BLaER1 treated with 17β-estradiol and CSF1 and Interleukin-3, amounts not matched to agents 10 nM and 100 nM (cell line): ENCODE results near the gene CDH4.
A peak's percentile ranks its signal among the peaks of the same experiment; 100 is the strongest.

Experiments
- H3K27ac ChIP-seq, 11 experiments: shearing (Covaris generic); formaldehyde crosslinking; 2 replicates each; pipeline ENCODE4 v1.8.1; 2022
- H3K27me3 ChIP-seq, 11 experiments: shearing (Covaris generic); formaldehyde crosslinking; 2 replicates each; pipeline ENCODE4 v1.8.1; 2022
- H3K36me3 ChIP-seq, 11 experiments: shearing (Covaris generic); formaldehyde crosslinking; 2 replicates each; pipeline ENCODE4 v1.8.1; 2022
- H3K4me1 ChIP-seq, 10 experiments: shearing (Covaris generic); formaldehyde crosslinking; 2 replicates each; pipeline ENCODE4 v1.8.1; 2022
- H3K4me2 ChIP-seq, 11 experiments: shearing (Covaris generic); formaldehyde crosslinking; 2 replicates each; pipeline ENCODE4 v1.8.1; 2022
- H3K4me3 ChIP-seq, 10 experiments: shearing (Covaris generic); formaldehyde crosslinking; 2 replicates each; pipeline ENCODE4 v1.8.1; 2022
- H3K9ac ChIP-seq, 11 experiments: shearing (Covaris generic); formaldehyde crosslinking; 2 replicates each; pipeline ENCODE4 v1.8.1; 2022
- H3K9me3 ChIP-seq, 11 experiments: shearing (Covaris generic); formaldehyde crosslinking; replicated peaks in 1 of 11; 2 replicates each; pipeline ENCODE4 v1.8.1; 2022
- H4K20me1 ChIP-seq, 11 experiments: shearing (Covaris generic); formaldehyde crosslinking; 2 replicates each; pipeline ENCODE4 v1.8.1; 2022
- Cebpa-rat ChIP-seq, 11 experiments: shearing (Covaris generic); IDR thresholded peaks; 2 replicates each; pipeline ENCODE4 v1.8.1; 2022

CDH4 gene

DNA sequence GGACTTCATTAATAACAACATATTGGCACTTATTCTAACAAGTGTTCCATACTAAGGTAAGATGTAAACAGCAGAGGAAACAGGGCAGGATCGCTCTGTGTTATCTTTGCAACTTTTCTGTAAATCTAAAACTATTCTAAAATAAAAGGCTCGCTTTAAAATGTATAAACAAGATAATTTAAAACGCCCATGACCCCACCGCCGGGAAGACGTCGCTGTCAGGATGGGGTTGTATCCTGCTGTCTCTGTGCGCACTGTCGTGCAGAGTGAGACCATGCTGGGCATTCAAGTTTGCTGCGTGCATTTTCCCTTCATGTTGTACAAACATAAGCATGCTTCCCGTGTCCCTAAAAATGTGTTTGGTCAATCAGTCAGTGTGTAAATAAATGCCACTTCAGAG lies 255.7 kb downstream of the CDH4 start:
- no peak overlapping the region for H3K4me2 ChIP-seq
- no peak for TF ChIP-seq Cebpa-rat (IDR thresholded peaks at IDR 0.05)
- H4K20me1 ChIP-seq = no peaks in the 10 kb centered on the region
- H3K4me3 ChIP-seq = no peak overlapping the region
- H3K36me3 ChIP-seq = no peaks in the 10 kb centered on the region
- H3K4me1 ChIP-seq = peaks cover 0 to 39% (median 14%) of the 10 kb centered on the region in 10 experiments; a peak in 11 of 20 replicates
- no peak overlapping the region for H3K27ac ChIP-seq
- H3K9me3 ChIP-seq = no peaks in the 10 kb centered on the region
- no peaks in the 10 kb centered on the region for H3K27me3 ChIP-seq
- no peak overlapping the region for H3K9ac ChIP-seq

DNA sequence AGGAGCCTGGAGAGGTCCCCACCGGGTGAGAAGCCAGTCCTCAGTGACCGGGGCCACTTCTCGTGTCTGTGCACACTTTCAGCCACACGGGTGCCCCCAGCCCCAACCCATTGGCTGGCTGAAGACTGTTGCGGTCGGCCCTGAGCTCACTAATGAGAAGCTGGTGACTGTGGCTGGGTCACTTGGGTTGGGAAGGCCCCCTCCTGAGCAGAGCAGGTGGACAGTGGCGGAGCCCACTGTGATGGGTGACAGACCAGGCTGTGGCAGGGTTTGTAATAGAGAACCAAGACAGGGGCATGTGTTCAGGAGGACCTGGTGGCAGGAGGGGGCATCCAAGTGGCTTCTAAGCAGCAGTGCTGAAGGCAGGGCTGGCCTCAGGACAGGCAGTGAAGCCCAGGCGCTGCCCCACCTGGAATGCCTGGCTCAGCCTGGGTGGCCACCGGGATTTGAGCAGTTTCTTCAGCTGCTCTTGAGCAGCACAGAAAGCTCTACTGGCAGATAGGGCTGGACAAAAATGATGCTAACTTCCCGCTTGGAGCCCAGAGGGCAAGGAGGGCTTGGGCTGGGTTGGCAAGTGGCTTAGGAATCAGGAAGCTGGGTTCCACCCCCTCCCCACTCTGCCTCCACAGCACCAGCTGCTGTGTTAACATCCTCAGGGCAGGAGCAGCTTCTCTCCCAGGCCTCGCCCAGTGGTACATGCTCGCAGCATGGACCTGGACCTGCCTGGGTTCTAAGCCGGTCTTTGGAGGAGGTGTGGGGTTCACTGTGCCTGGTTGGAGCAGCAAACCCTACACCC lies 256.4 kb downstream of the CDH4 start:
- Histone ChIP-seq H4K20me1 (no peaks in the 10 kb centered on the region), H3K9me3 (no peaks in the 10 kb centered on the region), H3K9ac (no peak overlapping the region), H3K4me1 (peaks cover 0 to 39% (median 14%) of the 10 kb centered on the region in 10 experiments; a peak in 11 of 20 replicates), H3K4me2 (peak overlapping the region in 5 of 11 experiments; percentile 2 to 18 (median 16); a peak in 2 of 22 replicates), H3K27me3 (no peaks in the 10 kb centered on the region), H3K27ac (no peak overlapping the region), H3K36me3 (no peaks in the 10 kb centered on the region), H3K4me3 (no peak overlapping the region)
- no peak for TF ChIP-seq Cebpa-rat (IDR thresholded peaks at IDR 0.05)

DNA sequence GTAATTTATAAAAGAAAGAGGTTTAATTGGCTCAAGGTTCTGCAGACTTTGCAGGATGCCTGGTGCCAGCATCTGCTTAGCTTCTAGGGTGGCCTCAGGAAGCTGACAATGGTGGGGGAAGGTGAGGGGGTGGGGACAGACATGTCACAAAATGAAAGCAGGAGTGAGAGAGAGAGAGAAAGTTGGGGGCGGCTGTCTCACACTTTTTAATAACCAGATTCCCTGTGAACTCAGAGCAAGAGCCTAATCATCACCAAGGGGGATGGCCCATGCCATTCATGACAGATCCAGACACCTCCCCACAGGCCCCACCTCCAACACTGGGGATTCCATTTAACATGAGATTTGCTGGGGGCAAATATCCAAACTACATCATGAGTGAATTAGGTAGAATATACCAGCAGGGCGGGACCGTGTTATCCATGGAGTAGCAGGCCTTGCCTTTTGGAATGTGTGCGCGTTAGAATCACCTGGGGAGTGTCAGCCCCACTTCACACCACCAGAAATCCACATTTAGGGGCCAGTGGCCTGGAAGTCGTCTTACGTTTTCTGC lies 258.8 kb downstream of the CDH4 start:
- Histone ChIP-seq H3K36me3 (no peaks in the 10 kb centered on the region), H3K27ac (no peak overlapping the region), H4K20me1 (no peaks in the 10 kb centered on the region), H3K4me2 (0 out of 22 replicates have a peak overlapping the region, but pooled peaks of 1 of the 11 experiments have one; percentile 5), H3K9ac (no peak overlapping the region), H3K9me3 (no peaks in the 10 kb centered on the region), H3K4me1 (peaks cover 0 to 39% (median 8%) of the 10 kb centered on the region in 10 experiments; a peak in 11 of 20 replicates), H3K27me3 (no peaks in the 10 kb centered on the region), H3K4me3 (no peak overlapping the region)
- no peak for TF ChIP-seq Cebpa-rat (IDR thresholded peaks at IDR 0.05)

DNA sequence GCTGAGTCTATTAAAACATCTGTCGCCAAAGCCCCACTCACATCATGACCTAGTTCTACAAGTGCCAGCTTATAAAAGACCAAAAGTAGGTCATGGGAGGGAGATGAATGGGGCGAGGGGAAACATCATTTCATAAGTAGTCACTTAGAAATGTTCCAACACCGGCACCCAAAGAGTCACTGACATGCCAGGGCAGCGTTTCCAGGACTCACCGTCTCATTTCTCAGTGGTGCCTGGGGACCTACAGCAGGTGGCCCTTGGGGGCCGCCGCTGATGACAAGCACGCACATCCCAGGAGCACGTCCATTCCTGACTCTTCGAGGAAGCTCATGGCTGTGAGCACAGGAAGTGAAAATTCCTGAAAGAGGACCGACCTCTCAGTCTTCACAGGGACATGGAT lies 260.4 kb downstream of the CDH4 start:
- no peaks in the 10 kb centered on the region for H3K9me3 ChIP-seq
- H3K27ac ChIP-seq = no peak overlapping the region
- no peaks in the 10 kb centered on the region for H4K20me1 ChIP-seq
- no peak overlapping the region for H3K9ac ChIP-seq
- no peak overlapping the region for H3K4me3 ChIP-seq
- H3K4me1 ChIP-seq = peaks cover 0 to 41% (median 2%) of the 10 kb centered on the region in 10 experiments; a peak in 7 of 20 replicates
- no peaks in the 10 kb centered on the region for H3K27me3 ChIP-seq
- no peaks in the 10 kb centered on the region for H3K36me3 ChIP-seq
- H3K4me2 ChIP-seq = 0 out of 22 replicates have a peak overlapping the region, but pooled peaks of 1 of the 11 experiments have one; percentile 6
- TF ChIP-seq Cebpa-rat (IDR thresholded peaks at IDR 0.05) = no peak

DNA sequence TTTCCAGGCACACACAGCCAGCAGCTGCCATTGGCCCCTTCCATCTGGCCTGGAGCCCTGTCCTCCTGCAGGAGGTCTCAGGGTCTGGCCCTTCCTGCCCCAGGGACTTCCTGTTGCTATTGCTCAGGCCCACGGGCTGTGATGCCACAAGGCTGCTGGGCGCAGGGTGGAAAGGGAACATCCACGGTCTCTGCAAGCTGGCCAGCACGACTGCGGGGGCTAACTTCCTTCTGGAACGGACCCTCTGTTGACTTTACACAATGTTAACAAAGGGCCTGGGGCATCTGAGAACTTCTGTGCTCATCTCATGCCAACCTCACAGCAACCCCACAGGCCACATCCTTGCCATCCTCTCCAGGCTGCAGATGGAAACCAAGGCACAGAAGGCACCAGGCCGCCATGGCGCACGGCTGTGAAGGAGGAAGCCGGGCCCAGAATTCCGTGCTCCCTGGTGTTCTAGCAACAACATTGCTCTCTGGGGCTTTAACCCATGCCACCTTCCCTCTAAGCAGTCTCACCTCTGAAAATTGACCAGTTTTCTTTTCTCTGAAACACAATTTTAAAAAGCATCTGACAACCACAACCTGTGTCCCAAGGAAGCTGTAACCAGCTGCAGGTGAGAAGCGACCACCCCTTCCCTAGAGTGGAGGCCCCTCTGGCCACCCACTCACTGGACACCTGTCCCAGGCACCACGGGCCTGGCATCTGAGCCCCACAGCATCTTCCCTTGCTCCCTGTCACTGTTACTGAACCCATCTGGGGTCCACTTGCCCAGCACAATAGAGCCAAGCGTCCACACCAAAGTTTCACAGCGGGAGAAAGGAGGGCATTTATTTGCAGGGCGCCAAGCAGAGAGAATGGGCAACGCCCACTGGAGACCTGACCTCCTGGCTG lies 261.3 kb downstream of the CDH4 start:
- H3K27ac ChIP-seq = no peak overlapping the region
- no peaks in the 10 kb centered on the region for H3K36me3 ChIP-seq
- peaks cover 0 to 41% (median 2%) of the 10 kb centered on the region in 10 experiments; a peak in 7 of 20 replicates for H3K4me1 ChIP-seq
- no peak overlapping the region for H3K4me2 ChIP-seq
- no peaks in the 10 kb centered on the region for H4K20me1 ChIP-seq
- no peak for TF ChIP-seq Cebpa-rat (IDR thresholded peaks at IDR 0.05)
- H3K9ac ChIP-seq = no peak overlapping the region
- H3K27me3 ChIP-seq = no peaks in the 10 kb centered on the region
- H3K9me3 ChIP-seq = no peaks in the 10 kb centered on the region
- no peak overlapping the region for H3K4me3 ChIP-seq

DNA sequence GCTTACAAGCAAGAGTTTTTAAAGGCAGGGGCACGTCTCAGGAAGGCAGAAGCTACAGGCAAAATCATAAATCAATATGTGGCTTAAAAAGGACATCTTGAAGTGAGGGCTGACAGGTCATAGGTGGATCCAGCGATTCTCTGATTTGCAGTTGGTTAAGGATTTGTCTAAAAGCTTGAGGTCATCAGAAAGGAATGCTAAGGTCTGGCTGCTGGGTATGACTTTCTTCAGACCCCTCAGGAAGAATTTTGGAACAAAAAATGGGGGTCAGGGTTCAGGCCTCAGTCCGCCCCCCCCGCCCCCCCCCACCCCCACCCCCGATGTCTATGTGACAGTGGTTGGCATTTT lies 261.9 kb downstream of the CDH4 start:
- Histone ChIP-seq H3K27ac (no peak overlapping the region), H4K20me1 (no peaks in the 10 kb centered on the region), H3K36me3 (no peaks in the 10 kb centered on the region), H3K4me1 (peaks cover 0 to 35% (median under 1%) of the 10 kb centered on the region in 10 experiments; a peak in 6 of 20 replicates), H3K9ac (no peak overlapping the region), H3K4me3 (no peak overlapping the region), H3K9me3 (no peaks in the 10 kb centered on the region), H3K4me2 (no peak overlapping the region), H3K27me3 (no peaks in the 10 kb centered on the region)
- TF ChIP-seq Cebpa-rat (IDR thresholded peaks at IDR 0.05) = no peak

DNA sequence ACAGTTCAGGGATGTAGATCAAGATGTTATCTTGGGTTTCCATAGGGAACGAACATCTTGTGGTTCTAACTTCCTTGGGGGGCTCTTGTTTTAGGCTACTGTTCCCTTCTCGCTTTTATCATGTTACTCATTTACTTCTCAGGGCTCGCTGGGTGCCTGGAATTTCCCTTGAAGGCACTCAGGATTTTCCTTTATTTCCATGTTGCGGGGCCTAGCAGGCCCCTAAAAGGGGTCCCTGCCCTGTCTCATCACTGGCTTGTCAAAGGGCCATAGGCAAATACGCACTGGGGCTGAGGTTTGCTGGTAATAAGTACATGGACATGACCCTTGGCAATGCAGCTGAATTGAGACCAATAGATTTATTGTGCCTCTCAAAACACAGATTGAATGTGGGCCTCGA lies 262.3 kb downstream of the CDH4 start:
- Histone ChIP-seq H3K4me3 (no peak overlapping the region), H3K4me2 (no peak overlapping the region), H3K4me1 (peaks cover 0 to 35% (median 1%) of the 10 kb centered on the region in 10 experiments; a peak in 7 of 20 replicates), H3K9me3 (no peaks in the 10 kb centered on the region), H3K27me3 (no peaks in the 10 kb centered on the region), H3K9ac (no peak overlapping the region), H3K27ac (no peak overlapping the region), H4K20me1 (no peaks in the 10 kb centered on the region; a peak in 1 of 22 replicates), H3K36me3 (no peaks in the 10 kb centered on the region)
- TF ChIP-seq Cebpa-rat (IDR thresholded peaks at IDR 0.05) = no peak

DNA sequence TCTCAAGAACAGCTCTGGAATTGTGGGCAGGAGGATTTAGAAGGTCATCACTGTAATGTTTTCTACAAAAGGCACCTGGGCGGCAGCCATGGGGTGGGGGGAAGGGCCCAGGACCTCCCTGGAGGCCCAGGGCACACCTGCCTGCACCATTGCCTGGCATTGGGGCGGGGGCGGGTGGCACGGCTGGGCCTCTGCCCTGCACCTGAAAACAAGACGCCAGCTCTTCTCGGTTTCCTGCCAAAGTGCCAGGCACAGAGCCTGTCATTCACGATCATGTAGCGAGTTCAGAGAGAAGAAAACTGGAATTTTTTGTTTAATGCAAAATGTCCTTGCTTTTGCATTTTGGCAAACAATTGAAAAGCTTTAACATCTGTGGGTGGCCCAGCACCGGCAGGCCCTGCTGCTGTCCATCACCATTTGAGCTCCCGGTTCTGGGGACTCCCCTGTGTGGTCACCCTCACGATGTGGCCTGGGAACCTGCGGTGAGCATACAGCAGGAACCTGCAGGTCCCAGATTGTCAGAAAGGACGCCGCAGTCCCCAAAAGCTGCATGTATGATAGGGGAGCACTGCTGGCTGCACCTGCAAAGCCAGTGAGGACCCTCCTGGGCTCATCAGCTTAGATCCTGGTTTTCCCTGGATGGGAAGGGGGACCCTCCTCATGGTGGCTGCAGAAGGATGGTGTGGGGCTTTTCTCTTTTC lies 262.9 kb downstream of the CDH4 start:
- H4K20me1 ChIP-seq = no peaks in the 10 kb centered on the region; a peak in 2 of 22 replicates
- no peaks in the 10 kb centered on the region for H3K27me3 ChIP-seq
- TF ChIP-seq Cebpa-rat (IDR thresholded peaks at IDR 0.05) = no peak
- H3K9ac ChIP-seq = no peak overlapping the region
- H3K4me1 ChIP-seq = peaks cover 2 to 41% (median 7%) of the 10 kb centered on the region in 10 experiments; a peak in 15 of 20 replicates
- H3K36me3 ChIP-seq = no peaks in the 10 kb centered on the region
- no peak overlapping the region for H3K4me2 ChIP-seq
- no peak overlapping the region for H3K27ac ChIP-seq
- no peak overlapping the region for H3K4me3 ChIP-seq
- no peaks in the 10 kb centered on the region for H3K9me3 ChIP-seq
